Measurements from ENCODE around the gene KIF6.

KIF6 gene

GRCh38 chr6:39654121-39654520 is 71.1 kb downstream of the KIF6 start:
- DNase-seq, result no peak

DNA sequence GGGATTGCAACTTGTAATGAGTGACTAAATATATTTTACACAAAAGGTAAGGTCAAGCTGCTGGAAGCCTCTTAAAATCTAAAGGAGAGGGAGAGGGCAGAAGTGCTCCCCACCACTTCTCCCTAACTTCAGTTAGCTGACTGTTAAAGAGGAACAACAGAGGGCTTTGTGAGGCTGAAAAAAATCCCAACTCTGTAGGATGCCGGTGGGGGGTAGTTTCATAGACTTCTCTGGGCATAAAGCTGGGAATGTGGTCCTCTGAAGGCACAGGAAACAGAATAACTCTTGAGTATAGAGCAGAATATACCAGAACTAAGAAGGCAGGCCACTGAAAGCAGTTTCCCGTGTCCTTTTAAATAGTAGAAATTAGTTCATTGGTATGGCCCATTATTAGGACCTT is 71.6 kb downstream of the KIF6 start:
- no peak for DNase-seq

DNA sequence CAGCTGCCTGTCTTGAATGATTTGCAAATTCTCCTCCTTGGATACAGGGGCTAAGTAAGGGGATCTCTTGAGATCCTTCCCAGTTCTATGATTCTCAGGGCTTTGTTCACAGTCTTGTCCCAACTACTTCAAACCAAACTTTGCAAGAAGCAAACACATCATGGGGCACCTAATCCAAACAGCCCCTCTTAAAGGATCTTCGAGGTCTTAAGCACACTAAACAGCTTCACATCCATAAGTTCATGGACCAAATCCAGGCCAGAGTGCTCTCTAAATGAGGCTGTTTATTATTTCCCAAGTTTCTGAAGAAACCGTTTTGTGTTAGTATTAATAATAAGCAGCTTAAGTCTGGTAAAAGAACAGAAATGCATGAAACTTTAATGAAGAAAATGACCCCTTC is 75.2 kb downstream of the KIF6 start:
- DNase-seq, result no peak

DNA sequence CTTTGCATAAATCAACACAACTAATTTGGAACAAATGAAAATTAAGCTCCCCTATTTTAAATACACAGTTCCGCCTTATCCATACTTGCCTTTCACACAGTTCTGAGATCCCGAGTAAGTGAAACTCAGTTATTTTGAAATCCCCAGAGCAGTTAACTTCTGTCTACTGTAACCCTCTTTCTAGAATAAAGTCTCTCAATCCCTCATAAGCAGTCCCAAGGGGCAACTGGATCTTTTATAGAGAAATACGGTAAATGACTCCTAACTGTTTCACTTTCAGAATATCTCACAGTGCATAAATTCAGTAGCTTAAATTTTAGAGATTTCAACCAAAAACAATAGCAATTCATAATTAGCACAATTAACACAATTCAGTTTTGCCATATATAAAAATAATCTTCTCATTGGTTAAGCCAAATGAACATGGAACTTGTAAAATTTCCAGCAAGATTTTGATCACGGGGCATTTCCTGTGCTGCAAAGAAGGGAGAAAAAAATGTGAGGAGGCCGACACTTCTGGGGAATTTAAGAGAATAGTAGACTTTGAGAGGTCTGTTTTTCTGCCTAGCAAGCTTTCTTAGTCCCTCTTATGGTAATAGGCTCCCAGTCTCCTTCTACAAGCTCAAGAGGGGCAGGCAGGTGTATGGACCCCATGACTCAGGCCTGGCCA is 78.3 kb downstream of the KIF6 start:
- DNase-seq, result no peak

GRCh38 chr6:39642270-39642669 is 82.9 kb downstream of the KIF6 start:
- DNase-seq, result no peak

- DNase-seq, result no peak
Measured at GRCh38 chr6:39638126-39638822, 86.9 kb downstream of the KIF6 start.

GRCh38 chr6:39634646-39635341 is 90.4 kb downstream of the KIF6 start:
- DNase-seq, result no peak

DNA sequence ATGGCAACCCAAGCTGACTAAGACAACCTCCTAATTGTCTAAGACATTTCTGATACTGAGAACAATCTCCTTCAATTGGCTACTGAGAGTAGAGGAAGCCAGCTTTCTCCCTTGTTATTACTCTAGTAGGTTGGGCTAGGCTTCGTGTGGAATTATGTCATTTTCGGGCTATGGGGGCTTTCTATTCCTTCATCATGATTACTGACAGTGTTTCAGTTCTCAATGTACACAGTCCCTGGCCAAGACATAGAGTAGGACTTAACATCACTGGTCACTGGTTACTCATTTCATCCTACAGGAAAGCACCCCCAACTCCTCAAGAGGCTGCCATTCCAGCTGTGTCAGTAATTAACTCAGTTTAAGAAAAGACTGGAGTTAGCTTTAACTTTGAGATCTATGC is 100.0 kb downstream of the KIF6 start:
- DNase-seq, result no peak

GRCh38 chr6:39623750-39624149 is 101.5 kb downstream of the KIF6 start:
- no peak for DNase-seq

DNA sequence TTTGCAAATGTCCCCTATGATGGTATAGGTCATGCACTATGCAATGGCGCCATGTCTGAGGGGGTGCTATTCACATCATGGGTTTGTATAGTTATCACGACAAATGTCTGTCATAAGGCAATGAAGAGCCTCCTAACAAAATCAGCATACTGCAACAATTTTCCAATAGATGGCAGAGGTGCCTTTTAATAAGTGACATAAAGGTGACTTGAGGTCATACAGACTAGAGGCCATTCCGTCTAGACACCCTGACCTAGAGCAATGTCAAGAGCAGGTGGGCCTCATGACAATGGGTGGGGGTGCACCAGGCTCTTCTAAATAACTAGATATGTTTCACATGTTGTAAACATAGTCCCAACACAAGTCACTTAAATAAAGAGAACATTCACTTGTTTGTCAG is 107.7 kb downstream of the KIF6 start:
- no peak for DNase-seq

DNA sequence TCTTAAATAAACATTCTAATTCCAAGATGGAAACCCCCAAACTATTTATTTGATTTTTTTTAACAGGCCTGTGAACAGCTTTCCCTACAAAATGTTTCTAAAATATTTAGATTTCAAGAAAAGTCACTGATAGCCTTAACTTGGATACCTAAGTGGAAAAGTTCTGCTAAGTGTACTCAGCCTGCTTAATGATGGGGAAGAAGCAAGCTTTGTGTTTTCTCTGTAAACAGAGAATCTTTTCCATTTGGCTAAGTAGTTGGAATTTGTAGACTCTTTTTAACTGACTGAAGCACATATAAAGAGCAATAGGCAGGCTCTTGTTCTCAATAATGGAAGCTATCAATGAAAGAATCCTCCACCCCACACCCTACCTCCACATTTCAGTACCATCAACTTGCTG is 108.2 kb downstream of the KIF6 start:
- no peak for DNase-seq

- no peak for DNase-seq
Measured at GRCh38 chr6:39615622-39616021, 109.6 kb downstream of the KIF6 start.

DNA sequence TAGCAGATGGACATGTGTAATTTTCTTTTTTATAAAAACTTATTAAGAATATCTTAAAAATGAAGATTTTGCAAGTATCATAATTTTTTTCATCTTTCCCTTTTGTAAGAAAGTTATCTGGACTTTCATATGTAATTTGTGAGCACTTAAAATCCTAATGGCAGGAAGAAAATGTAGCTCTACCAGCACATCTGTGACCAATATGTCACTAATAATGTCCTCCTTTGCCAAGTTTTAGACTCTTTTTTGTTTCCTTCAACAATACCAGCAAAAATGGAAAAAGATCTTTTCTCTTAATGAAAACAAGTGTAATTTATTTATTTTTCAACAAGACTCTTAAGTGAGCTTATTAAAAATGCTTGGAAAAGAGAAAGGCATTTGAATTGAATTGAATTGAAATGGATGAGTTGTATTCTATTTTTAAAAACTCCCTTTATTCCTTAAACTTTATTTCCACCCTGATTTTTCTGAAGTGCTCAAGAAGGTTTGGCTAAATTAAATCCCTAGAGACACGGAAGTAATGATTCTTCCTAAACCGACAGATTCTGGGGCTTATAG is 110.7 kb downstream of the KIF6 start:
- DNase-seq, result no peak

- DNase-seq, result no peak
Measured at GRCh38 chr6:39610221-39610620, 115.0 kb downstream of the KIF6 start.

- DNase-seq, result no peak
Measured at GRCh38 chr6:39608652-39609345, 116.4 kb downstream of the KIF6 start.

GRCh38 chr6:39602601-39603519 is 122.3 kb downstream of the KIF6 start:
- peak; percentile 66 for DNase-seq

- DNase-seq, result no peak
Measured at GRCh38 chr6:39599973-39600372, 125.2 kb downstream of the KIF6 start.

- no peak for DNase-seq
Measured at GRCh38 chr6:39599341-39599740, 125.9 kb downstream of the KIF6 start.

DNA sequence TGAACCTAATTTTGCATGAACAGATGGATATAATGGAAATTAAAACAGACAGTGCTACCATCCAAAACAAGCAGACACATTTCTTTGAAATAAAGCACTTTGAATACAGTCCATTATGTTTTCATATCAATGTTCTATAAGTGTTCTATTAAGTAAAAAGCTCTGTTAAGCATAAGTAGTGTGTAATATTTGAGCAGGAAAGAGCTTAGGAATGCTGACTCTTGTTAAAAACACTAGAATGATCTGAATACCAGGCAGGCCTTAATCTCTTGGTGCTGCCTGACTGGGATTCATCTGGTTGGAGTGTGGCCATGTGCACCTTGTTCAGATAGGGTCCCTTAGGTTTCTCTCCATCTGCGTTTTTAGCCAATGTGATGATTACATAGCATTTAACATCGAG is 130.9 kb downstream of the KIF6 start:
- DNase-seq, result no peak

DNA sequence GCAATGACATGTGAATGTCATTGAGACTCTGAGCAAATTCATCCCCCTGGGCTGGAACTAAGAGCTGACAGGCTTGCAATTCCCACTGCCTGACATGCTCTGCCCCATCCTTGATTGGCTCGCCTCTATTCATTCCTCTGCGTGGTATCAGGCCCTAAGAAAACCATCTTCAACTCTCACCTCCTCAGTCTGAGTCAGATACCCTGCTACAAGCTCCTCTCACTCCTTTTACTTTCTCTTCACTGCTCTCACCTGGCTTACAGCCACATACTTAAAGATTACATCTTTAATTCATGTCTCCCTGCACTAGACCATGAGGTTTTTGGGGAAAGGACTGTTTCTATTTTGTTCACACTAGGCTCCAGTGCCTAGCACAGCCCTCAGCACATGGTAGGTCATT is 131.6 kb downstream of the KIF6 start:
- no peak for DNase-seq

DNA sequence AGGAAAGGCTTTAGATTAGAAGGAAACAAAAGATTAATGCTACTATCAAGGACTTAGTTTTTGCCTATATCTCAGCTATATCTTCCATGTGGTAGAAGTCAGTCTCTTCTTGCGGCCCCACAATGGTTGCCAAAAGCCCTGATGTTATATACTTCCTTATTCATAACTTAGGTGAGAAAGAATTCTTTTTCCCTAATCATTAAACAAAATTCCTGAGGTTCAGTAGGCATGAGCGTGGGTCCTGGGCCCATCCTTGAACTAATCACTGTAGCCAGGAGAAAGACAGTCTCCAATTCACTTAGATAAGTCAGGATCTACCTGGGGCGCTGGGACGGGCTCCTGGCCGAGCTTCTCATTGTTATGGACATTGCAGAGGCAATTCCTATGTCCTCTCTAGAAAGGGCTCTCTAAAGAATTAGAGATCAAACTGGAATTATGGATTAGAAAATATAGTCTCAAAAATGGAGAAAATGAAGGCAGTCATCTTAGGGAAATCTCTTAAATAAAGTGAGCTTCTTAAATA is 134.3 kb downstream of the KIF6 start:
- DNase-seq, result no peak

- DNase-seq, result no peak
Measured at GRCh38 chr6:39587080-39587479, 138.1 kb downstream of the KIF6 start.

Data from NCI-H774 (cell line).